RWPE2 (cell line): Measurements from ENCODE around the gene ZNF366.
A peak's percentile ranks its signal among the peaks of the same experiment; 100 is the strongest.

Experiments used
- ATAC-seq: fragments of 200-7000 bp; cut with Tn5 transposase; 3 replicates; pipeline ENCODE4 v1.9.1; 2021; ENCODE audit warnings: low read depth
- DNase-seq: peaks from one replicate; pipeline ENCODE4 v3.0.0-alpha.2; 2020; ENCODE audit warnings: low spot score
- H3K27ac ChIP-seq: fragments of 450-650 bp; 2 replicates; pipeline ENCODE4 v1.5.1; 2017; ENCODE audit warnings: mild to moderate bottlenecking; ENCODE audit not compliant: poor library complexity, severe bottlenecking
- H3K27me3 ChIP-seq: fragments of 250-450 bp; sonication (Bioruptor Pico); 2 replicates; pipeline ENCODE4 v1.5.1; 2021; ENCODE audit warnings: mild to moderate bottlenecking, moderate library complexity; ENCODE audit not compliant: insufficient read depth, poor library complexity, severe bottlenecking
- H3K36me3 ChIP-seq: fragments of 250-450 bp; sonication (Bioruptor Pico); 2 replicates; pipeline ENCODE4 v1.5.1; 2020; ENCODE audit warnings: low read depth, mild to moderate bottlenecking, moderate library complexity
- H3K4me1 ChIP-seq: fragments of 250-450 bp; sonication (Bioruptor Pico); 2 replicates; pipeline ENCODE4 v1.5.1; 2021; ENCODE audit warnings: mild to moderate bottlenecking, moderate library complexity; ENCODE audit not compliant: insufficient read depth, poor library complexity, severe bottlenecking
- H3K4me3 ChIP-seq: fragments of 250-450 bp; sonication (Bioruptor Pico); 2 replicates; pipeline ENCODE4 v1.5.1; 2021; ENCODE audit warnings: mild to moderate bottlenecking, moderate library complexity; ENCODE audit not compliant: severe bottlenecking
- H3K9me3 ChIP-seq: fragments of 250-450 bp; sonication (Bioruptor Pico); 2 replicates; pipeline ENCODE4 v1.5.1; 2021; ENCODE audit warnings: mild to moderate bottlenecking, moderate library complexity; ENCODE audit not compliant: severe bottlenecking
- TF ChIP-seq, protein P1 (sequence below): fragments of 450-650 bp; IDR thresholded peaks from one replicate; pipeline ENCODE4 v1.5.1; 2017; ENCODE audit warnings: mild to moderate bottlenecking, moderate library complexity; ENCODE audit not compliant: poor library complexity, severe bottlenecking

ZNF366 gene

GRCh38 chr5:72552041-72552557 lies 44.9 kb upstream of the ZNF366 start:
- DNase-seq: no peak
- no peaks in the 10 kb centered on the region for H3K27me3 ChIP-seq
- ATAC-seq: peak; percentile 75
- H3K27ac ChIP-seq: peak overlapping the region; percentile 60
- TF ChIP-seq, protein P1, sequence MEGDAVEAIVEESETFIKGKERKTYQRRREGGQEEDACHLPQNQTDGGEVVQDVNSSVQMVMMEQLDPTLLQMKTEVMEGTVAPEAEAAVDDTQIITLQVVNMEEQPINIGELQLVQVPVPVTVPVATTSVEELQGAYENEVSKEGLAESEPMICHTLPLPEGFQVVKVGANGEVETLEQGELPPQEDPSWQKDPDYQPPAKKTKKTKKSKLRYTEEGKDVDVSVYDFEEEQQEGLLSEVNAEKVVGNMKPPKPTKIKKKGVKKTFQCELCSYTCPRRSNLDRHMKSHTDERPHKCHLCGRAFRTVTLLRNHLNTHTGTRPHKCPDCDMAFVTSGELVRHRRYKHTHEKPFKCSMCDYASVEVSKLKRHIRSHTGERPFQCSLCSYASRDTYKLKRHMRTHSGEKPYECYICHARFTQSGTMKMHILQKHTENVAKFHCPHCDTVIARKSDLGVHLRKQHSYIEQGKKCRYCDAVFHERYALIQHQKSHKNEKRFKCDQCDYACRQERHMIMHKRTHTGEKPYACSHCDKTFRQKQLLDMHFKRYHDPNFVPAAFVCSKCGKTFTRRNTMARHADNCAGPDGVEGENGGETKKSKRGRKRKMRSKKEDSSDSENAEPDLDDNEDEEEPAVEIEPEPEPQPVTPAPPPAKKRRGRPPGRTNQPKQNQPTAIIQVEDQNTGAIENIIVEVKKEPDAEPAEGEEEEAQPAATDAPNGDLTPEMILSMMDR: no peak
- no peak overlapping the region for H3K4me3 ChIP-seq
- H3K9me3 ChIP-seq: peaks cover 6% of the 10 kb centered on the region
- peaks cover 15% of the 10 kb centered on the region for H3K4me1 ChIP-seq
- no peaks in the 10 kb centered on the region for H3K36me3 ChIP-seq

GRCh38 chr5:72550595-72550994 lies 43.4 kb upstream of the ZNF366 start:
- Histone ChIP-seq H3K36me3 (no peaks in the 10 kb centered on the region), H3K9me3 (peaks cover 10% of the 10 kb centered on the region), H3K27me3 (no peaks in the 10 kb centered on the region), H3K4me1 (peaks cover 10% of the 10 kb centered on the region), H3K27ac (no peak overlapping the region), H3K4me3 (no peak overlapping the region)
- no peak for ATAC-seq
- TF ChIP-seq, protein P1: no peak
- no peak for DNase-seq

DNA sequence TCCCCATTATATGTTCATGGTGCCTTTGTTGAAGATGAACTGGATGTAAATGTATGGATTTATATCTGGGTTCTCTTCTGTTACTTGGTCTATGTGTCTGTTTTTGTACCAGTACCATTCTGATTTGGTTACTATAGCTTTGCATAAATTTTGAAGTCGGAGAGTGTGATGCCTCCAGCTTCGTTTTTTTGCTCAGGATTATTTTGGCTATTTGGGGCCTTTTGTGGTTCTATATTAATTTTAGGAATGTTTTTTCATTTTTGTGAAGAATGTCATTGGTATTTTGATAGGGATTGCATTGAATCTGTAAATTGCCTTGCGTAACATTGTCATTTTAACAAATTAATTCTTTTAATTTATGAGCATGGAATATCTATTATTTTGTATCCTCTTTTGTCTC lies 36.6 kb upstream of the ZNF366 start:
- Histone ChIP-seq H3K9me3 (peaks cover 10% of the 10 kb centered on the region), H3K36me3 (no peaks in the 10 kb centered on the region), H3K4me1 (no peaks in the 10 kb centered on the region), H3K27me3 (no peaks in the 10 kb centered on the region), H3K4me3 (no peak overlapping the region), H3K27ac (no peak overlapping the region)
- TF ChIP-seq, protein P1: no peak
- ATAC-seq (no peak), DNase-seq (no peak)

GRCh38 chr5:72543365-72543764 lies 36.2 kb upstream of the ZNF366 start:
- Histone ChIP-seq H3K9me3 (peaks cover 10% of the 10 kb centered on the region), H3K27ac (no peak overlapping the region), H3K4me1 (no peaks in the 10 kb centered on the region), H3K27me3 (no peaks in the 10 kb centered on the region), H3K4me3 (no peak overlapping the region), H3K36me3 (no peaks in the 10 kb centered on the region)
- ATAC-seq (no peak), DNase-seq (no peak)
- TF ChIP-seq, protein P1: no peak

DNA sequence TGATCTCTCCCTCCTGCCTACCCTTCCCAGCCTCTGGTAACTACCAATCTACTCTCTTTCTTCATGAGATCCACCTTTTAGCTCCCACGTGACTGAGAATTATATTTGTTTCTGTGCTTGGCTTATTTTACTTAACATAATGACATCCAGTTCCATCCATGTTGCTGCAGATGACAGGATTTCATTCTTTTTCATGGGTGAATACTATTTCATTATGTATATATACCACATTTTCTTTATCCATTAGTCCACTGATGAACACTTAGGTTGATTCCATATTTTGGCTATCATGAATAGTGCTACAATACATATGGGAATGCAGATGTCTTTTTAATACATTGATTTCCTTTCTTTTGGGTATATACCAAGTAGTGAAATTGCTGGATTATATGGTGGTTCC lies 35.5 kb upstream of the ZNF366 start:
- Histone ChIP-seq H3K9me3 (peaks cover 8% of the 10 kb centered on the region), H3K27ac (no peak overlapping the region), H3K36me3 (no peaks in the 10 kb centered on the region), H3K27me3 (no peaks in the 10 kb centered on the region), H3K4me1 (no peaks in the 10 kb centered on the region), H3K4me3 (no peak overlapping the region)
- DNase-seq (no peak), ATAC-seq (no peak)
- TF ChIP-seq, protein P1: no peak
